Karpas-422 (cell line): ENCODE data around the gene PLD5. TPM values are rescaled to one million over a fixed set of nuclear protein-coding genes. Genes with fewer than 3 reads are reported as not detected.
"Not testable (repeated sequence)": the region's sequence is repeated elsewhere in the genome, so short reads cannot be mapped to it uniquely, and the experiment has no call there.

Experiments
- DNase-seq: peaks from one replicate; pipeline ENCODE4 v3.0.0-alpha.2; 2015
- H2AFZ ChIP-seq: fragments of 200-600 bp; sonication (generic); 2 replicates; pipeline ENCODE4 v1.6.1; 2014; ENCODE audit warnings: antibody characterized with exemption, low read length, mixed read lengths
- H3K27ac ChIP-seq: fragments of 200-600 bp; sonication (generic); 2 replicates; pipeline ENCODE4 v1.5.1; 2014; ENCODE audit warnings: mild to moderate bottlenecking, low read length, moderate library complexity
- H3K27me3 ChIP-seq: fragments of 200-600 bp; sonication (generic); 2 replicates; pipeline ENCODE4 v1.6.1; 2014; ENCODE audit warnings: low read length, mixed read lengths
- H3K36me3 ChIP-seq: fragments of 200-600 bp; sonication (generic); 2 replicates; pipeline ENCODE4 v1.6.1; 2014; ENCODE audit warnings: low read length, mixed read lengths; ENCODE audit not compliant: insufficient read depth
- H3K4me1 ChIP-seq: fragments of 200-600 bp; sonication (generic); 2 replicates; pipeline ENCODE4 v1.6.1; 2014; ENCODE audit warnings: mild to moderate bottlenecking, low read length, mixed read lengths
- H3K4me2 ChIP-seq: fragments of 200-600 bp; sonication (generic); 2 replicates; pipeline ENCODE4 v1.6.1; 2014; ENCODE audit warnings: low read length, low read depth, mild to moderate bottlenecking; ENCODE audit not compliant: poor library complexity, severe bottlenecking
- H3K4me3 ChIP-seq: fragments of 200-600 bp; sonication (generic); 2 replicates; pipeline ENCODE4 v1.5.1; 2014; ENCODE audit warnings: mild to moderate bottlenecking, antibody characterized with exemption, low read length, mixed read lengths
- H3K79me2 ChIP-seq: fragments of 200-600 bp; sonication (generic); 2 replicates; pipeline ENCODE4 v1.6.1; 2014; ENCODE audit warnings: mild to moderate bottlenecking, low read length, mixed read lengths
- H3K9ac ChIP-seq: fragments of 200-600 bp; sonication (generic); 2 replicates; pipeline ENCODE4 v1.6.0; 2014; ENCODE audit warnings: low read length
- H3K9me2 ChIP-seq: fragments of 200-600 bp; sonication (generic), shearing (Covaris generic); replicated peaks from 2 replicates; pipeline ENCODE4 v1.6.0; 2014; ENCODE audit warnings: mild to moderate bottlenecking, low read length, moderate library complexity; ENCODE audit not compliant: insufficient read depth
- H3K9me3 ChIP-seq: fragments of 300-700, 200-600 bp; sonication (generic); 2 replicates; pipeline ENCODE4 v1.6.1; 2014; ENCODE audit warnings: low read length, mixed read lengths
- H4K20me1 ChIP-seq: fragments of 200-600 bp; sonication (generic); 2 replicates; pipeline ENCODE4 v1.6.1; 2014; ENCODE audit warnings: mild to moderate bottlenecking, antibody characterized with exemption, low read length, low read depth; ENCODE audit not compliant: insufficient read depth
- total RNA-seq: library from RNA; depleted of rRNA; stranded (reverse); fragments of >200 nt; shearing (Covaris generic); gene quantifications from 2 replicates; pipeline ENCODE4 v1.2.3, GENCODE V29; 2014; ENCODE audit warnings: low replicate concordance

PLD5 gene
- total RNA-seq, 1 experiment from 2014 or later, result not detected

GRCh38 chr1:242139442-242139841, 385.1 kb downstream of the PLD5 start:
- H3K4me1 ChIP-seq, result no peaks in the 10 kb centered on the region
- no peaks in the 10 kb centered on the region for H3K36me3 ChIP-seq
- H3K4me2 ChIP-seq, result no peak overlapping the region
- no peaks in the 10 kb centered on the region for H4K20me1 ChIP-seq
- no peaks in the 10 kb centered on the region for H3K27me3 ChIP-seq
- peak; percentile 45 for DNase-seq
- no peak overlapping the region for H3K4me3 ChIP-seq
- H3K27ac ChIP-seq, result no peak overlapping the region
- no peaks in the 10 kb centered on the region for H3K79me2 ChIP-seq
- no peak overlapping the region for H3K9ac ChIP-seq
- H3K9me3 ChIP-seq, result no peaks in the 10 kb centered on the region
- H3K9me2 ChIP-seq, result no peaks in the 10 kb centered on the region
- H2AFZ ChIP-seq, result no peak overlapping the region

- Histone ChIP-seq H3K36me3 (no peaks in the 10 kb centered on the region), H3K9ac (no peak overlapping the region), H3K4me1 (peaks cover 2% of the 10 kb centered on the region), H3K9me3 (no peaks in the 10 kb centered on the region), H3K79me2 (no peaks in the 10 kb centered on the region), H3K4me3 (no peak overlapping the region), H2AFZ (no peak overlapping the region), H3K27ac (no peak overlapping the region), H3K4me2 (no peak overlapping the region), H3K9me2 (no peaks in the 10 kb centered on the region), H3K27me3 (no peaks in the 10 kb centered on the region), H4K20me1 (no peaks in the 10 kb centered on the region)
- DNase-seq, result no peak
Observed at GRCh38 chr1:242133796-242134195, 390.7 kb downstream of the PLD5 start.

- no peak overlapping the region for H3K4me2 ChIP-seq
- no peak overlapping the region for H2AFZ ChIP-seq
- H4K20me1 ChIP-seq, result no peaks in the 10 kb centered on the region
- DNase-seq, result no peak
- H3K4me3 ChIP-seq, result no peak overlapping the region
- no peaks in the 10 kb centered on the region for H3K9me3 ChIP-seq
- H3K27me3 ChIP-seq, result no peaks in the 10 kb centered on the region
- no peak overlapping the region for H3K27ac ChIP-seq
- no peaks in the 10 kb centered on the region for H3K36me3 ChIP-seq
- H3K9ac ChIP-seq, result no peak overlapping the region
- H3K79me2 ChIP-seq, result no peaks in the 10 kb centered on the region
- peaks cover 6% of the 10 kb centered on the region for H3K4me1 ChIP-seq
- H3K9me2 ChIP-seq, result no peaks in the 10 kb centered on the region
Observed at GRCh38 chr1:242133351-242133750, 391.1 kb downstream of the PLD5 start.

- H3K9ac ChIP-seq, result no peak overlapping the region
- H4K20me1 ChIP-seq, result no peaks in the 10 kb centered on the region
- no peaks in the 10 kb centered on the region for H3K36me3 ChIP-seq
Observed at GRCh38 chr1:242132121-242132817, 392.2 kb downstream of the PLD5 start.

GRCh38 chr1:242128951-242129502, 395.5 kb downstream of the PLD5 start:
- H3K27ac ChIP-seq, result no peak overlapping the region
- no peaks in the 10 kb centered on the region for H3K9me2 ChIP-seq
- H3K9ac ChIP-seq, result no peak overlapping the region
- H3K36me3 ChIP-seq, result no peaks in the 10 kb centered on the region
- peaks cover 7% of the 10 kb centered on the region for H3K4me1 ChIP-seq
- no peak overlapping the region for H3K4me3 ChIP-seq
- no peak overlapping the region for H3K4me2 ChIP-seq
- no peak overlapping the region for H2AFZ ChIP-seq
- no peaks in the 10 kb centered on the region for H3K79me2 ChIP-seq
- no peaks in the 10 kb centered on the region for H3K9me3 ChIP-seq
- no peaks in the 10 kb centered on the region for H4K20me1 ChIP-seq
- DNase-seq, result peak; percentile 87
- H3K27me3 ChIP-seq, result no peaks in the 10 kb centered on the region

More at GRCh38 chr1:242132121-242132817, 392.2 kb downstream of the PLD5 start:
- DNase-seq, result no peak
- Histone ChIP-seq H3K4me1 (peaks cover 7% of the 10 kb centered on the region), H3K4me2 (no peak overlapping the region), H3K9me2 (no peaks in the 10 kb centered on the region), H3K4me3 (no peak overlapping the region), H3K27me3 (no peaks in the 10 kb centered on the region), H3K79me2 (no peaks in the 10 kb centered on the region), H3K9me3 (no peaks in the 10 kb centered on the region), H3K27ac (no peak overlapping the region), H2AFZ (no peak overlapping the region)

GRCh38 chr1:242120432-242120831, 404.1 kb downstream of the PLD5 start:
- Histone ChIP-seq H3K27ac (no peak overlapping the region), H3K9me3 (no peaks in the 10 kb centered on the region), H3K9ac (no peak overlapping the region), H3K36me3 (no peaks in the 10 kb centered on the region), H3K4me2 (no peak overlapping the region), H3K79me2 (no peaks in the 10 kb centered on the region), H3K4me3 (no peak overlapping the region), H3K9me2 (no peaks in the 10 kb centered on the region), H3K27me3 (no peaks in the 10 kb centered on the region), H4K20me1 (no peaks in the 10 kb centered on the region), H2AFZ (no peak overlapping the region), H3K4me1 (no peaks in the 10 kb centered on the region)
- DNase-seq, result peak; percentile 19

GRCh38 chr1:242100921-242101320, 423.6 kb downstream of the PLD5 start:
- H3K4me1 ChIP-seq, result no peaks in the 10 kb centered on the region
- no peak overlapping the region for H2AFZ ChIP-seq
- no peak overlapping the region for H3K4me3 ChIP-seq
- no peaks in the 10 kb centered on the region for H3K27me3 ChIP-seq
- no peak overlapping the region for H3K4me2 ChIP-seq
- no peak for DNase-seq
- H3K36me3 ChIP-seq, result no peaks in the 10 kb centered on the region
- no peaks in the 10 kb centered on the region for H3K79me2 ChIP-seq
- no peak overlapping the region for H3K9ac ChIP-seq
- H4K20me1 ChIP-seq, result no peaks in the 10 kb centered on the region
- no peak overlapping the region for H3K27ac ChIP-seq
- no peaks in the 10 kb centered on the region for H3K9me2 ChIP-seq
- no peaks in the 10 kb centered on the region for H3K9me3 ChIP-seq

GRCh38 chr1:242097283-242097682, 427.2 kb downstream of the PLD5 start:
- H3K27me3 ChIP-seq, H3K9ac ChIP-seq, H3K36me3 ChIP-seq, H3K9me2 ChIP-seq, H2AFZ ChIP-seq, DNase-seq, H4K20me1 ChIP-seq, H3K79me2 ChIP-seq, H3K4me3 ChIP-seq, H3K4me1 ChIP-seq, H3K4me2 ChIP-seq, H3K9me3 ChIP-seq, H3K27ac ChIP-seq: not testable (repeated sequence)
